HEK293 (cell line): ENCODE measurements around the gene CRIM1.

Source experiments
- CTCF ChIA-PET: fragments of 350-600 bp; formaldehyde crosslinking; extraction: SDS; loops from one replicate; lab custom pipeline; 2021; ENCODE audit warnings: antibody characterized with exemption; lab: Yijun Ruan, JAX
- POLR2A ChIA-PET: fragments of 300-600 bp; formaldehyde crosslinking; extraction: SDS; loops from one replicate; lab custom pipeline; 2020; ENCODE audit warnings: antibody characterized with exemption, inconsistent platforms; lab: Yijun Ruan, JAX
- H3K27ac ChIP-seq: fragments of 200-500 bp; sonication (Bioruptor generic); 2 replicates; pipeline ENCODE4 v1.5.1; 2014; ENCODE audit warnings: low read depth, low read length, control low read depth, inconsistent platforms; ENCODE audit errors: extremely low read depth
- H3K36me3 ChIP-seq, 2 experiments: fragments of 200-500 bp in 1 of 2; sonication (Bioruptor generic) in 1 of 2; 1 replicate in 1 of 2; 2 replicates in 1 of 2; pipeline ENCODE4 v1.5.1; 2014 to 2017; ENCODE audit warnings: inconsistent platforms in 2 of 2, low read length in 2 of 2; ENCODE audit not compliant: control insufficient read depth in 2 of 2, insufficient read depth in 1 of 2
- H3K4me1 ChIP-seq: fragments of 200-500 bp; sonication (Bioruptor generic); 2 replicates; pipeline ENCODE4 v1.5.1; 2014; ENCODE audit warnings: mild to moderate bottlenecking, low read length, inconsistent platforms; ENCODE audit not compliant: control insufficient read depth, insufficient read depth
- H3K4me3 ChIP-seq: 2 replicates; pipeline ENCODE4 v1.5.1; 2011; ENCODE audit warnings: low read depth, mild to moderate bottlenecking, control low read depth, low read length, moderate library complexity
- H3K9me3 ChIP-seq: fragments of 200-500 bp; sonication (Bioruptor generic); 2 replicates; pipeline ENCODE4 v1.5.1; 2014; ENCODE audit warnings: low read depth, low read length, inconsistent platforms; ENCODE audit not compliant: control insufficient read depth, insufficient read depth
- GLI2 ChIP-seq: fragments of 450-650 bp; formaldehyde crosslinking; IDR thresholded peaks from 2 replicates; pipeline ENCODE4; 2017; ENCODE audit warnings: missing biosample characterization, missing genetic modification characterization, low read depth, borderline replicate concordance
- OSR2 ChIP-seq: fragments of 450-650 bp; formaldehyde crosslinking; IDR thresholded peaks from 2 replicates; pipeline ENCODE4 v1.5.1; 2016; ENCODE audit warnings: missing biosample characterization, missing genetic modification characterization
- PRDM1 ChIP-seq: fragments of 450-650 bp; formaldehyde crosslinking; IDR thresholded peaks from 2 replicates; pipeline ENCODE4; 2016; ENCODE audit warnings: missing biosample characterization, missing genetic modification characterization
- SP7 ChIP-seq: fragments of 450-650 bp; formaldehyde crosslinking; IDR thresholded peaks from 2 replicates; pipeline ENCODE4 v1.5.1; 2016; ENCODE audit warnings: missing biosample characterization, missing genetic modification characterization
- ZNF10 ChIP-seq: fragments of 450-650 bp; formaldehyde crosslinking; IDR thresholded peaks from 2 replicates; pipeline ENCODE4 v1.5.1; 2017; ENCODE audit warnings: missing biosample characterization, missing genetic modification characterization
- ZNF112 ChIP-seq: fragments of 450-650 bp; formaldehyde crosslinking; IDR thresholded peaks from 2 replicates; pipeline ENCODE4 v1.5.0; 2017; ENCODE audit warnings: missing biosample characterization, missing genetic modification characterization
- ZNF114 ChIP-seq: fragments of 450-650 bp; formaldehyde crosslinking; IDR thresholded peaks from 2 replicates; pipeline ENCODE4 v1.5.0; 2017; ENCODE audit warnings: missing biosample characterization, missing genetic modification characterization
- ZNF138 ChIP-seq: fragments of 450-650 bp; formaldehyde crosslinking; IDR thresholded peaks from 2 replicates; pipeline ENCODE4 v1.5.1; 2016; ENCODE audit warnings: missing biosample characterization, missing genetic modification characterization, borderline replicate concordance
- ZNF146 ChIP-seq: fragments of 450-650 bp; formaldehyde crosslinking; IDR thresholded peaks from 2 replicates; pipeline ENCODE4 v1.5.1; 2016; ENCODE audit warnings: missing biosample characterization, missing genetic modification characterization
- ZNF157 ChIP-seq: fragments of 450-650 bp; formaldehyde crosslinking; IDR thresholded peaks from 2 replicates; pipeline ENCODE4 v1.5.1; 2016; ENCODE audit warnings: missing biosample characterization, missing genetic modification characterization
- ZNF292 ChIP-seq: fragments of 450-650 bp; formaldehyde crosslinking; IDR thresholded peaks from 2 replicates; pipeline ENCODE4 v1.5.1; 2016; ENCODE audit warnings: low read depth, missing biosample characterization, missing genetic modification characterization, borderline replicate concordance
- ZNF341 ChIP-seq: fragments of 450-650 bp; formaldehyde crosslinking; IDR thresholded peaks from 2 replicates; pipeline ENCODE4; 2016; ENCODE audit warnings: low read depth, missing biosample characterization, missing genetic modification characterization
- ZNF473 ChIP-seq: fragments of 450-650 bp; formaldehyde crosslinking; IDR thresholded peaks from 2 replicates; pipeline ENCODE4 v1.5.1; 2017; ENCODE audit warnings: missing biosample characterization, missing genetic modification characterization
- ZNF501 ChIP-seq: fragments of 450-650 bp; formaldehyde crosslinking; IDR thresholded peaks from 2 replicates; pipeline ENCODE4 v1.5.1; 2016; ENCODE audit warnings: missing biosample characterization, missing genetic modification characterization
- ZNF549 ChIP-seq: fragments of 450-650 bp; IDR thresholded peaks from 2 replicates; pipeline ENCODE4 v1.5.1; 2018; ENCODE audit warnings: missing biosample characterization, missing genetic modification characterization, mild to moderate bottlenecking, inconsistent platforms, moderate library complexity
- ZNF768 ChIP-seq: fragments of 450-650 bp; formaldehyde crosslinking; IDR thresholded peaks from 2 replicates; pipeline ENCODE4 v1.5.1; 2018; ENCODE audit warnings: missing biosample characterization, mild to moderate bottlenecking, missing genetic modification characterization
- TF ChIP-seq, protein P1 (sequence below): fragments of 450-650 bp; formaldehyde crosslinking; IDR thresholded peaks from 2 replicates; pipeline ENCODE4 v1.5.1; 2016; ENCODE audit warnings: missing biosample characterization, missing genetic modification characterization
- TF ChIP-seq, protein P2 (sequence below): fragments of 450-650 bp; formaldehyde crosslinking; IDR thresholded peaks from 2 replicates; pipeline ENCODE4 v1.5.1; 2016; ENCODE audit warnings: missing biosample characterization, missing genetic modification characterization
- TF ChIP-seq, protein P3 (sequence below): fragments of 450-650 bp; formaldehyde crosslinking; IDR thresholded peaks from 2 replicates; pipeline ENCODE4; 2016; ENCODE audit warnings: missing biosample characterization, missing genetic modification characterization
- TF ChIP-seq, protein P4 (sequence below): fragments of 450-650 bp; formaldehyde crosslinking; IDR thresholded peaks from 2 replicates; pipeline ENCODE4 v1.5.1; 2016; ENCODE audit warnings: missing biosample characterization, missing genetic modification characterization
- TF ChIP-seq, protein P5 (sequence below): fragments of 450-650 bp; formaldehyde crosslinking; IDR thresholded peaks from 2 replicates; pipeline ENCODE4 v1.5.1; 2016; ENCODE audit warnings: missing biosample characterization, missing genetic modification characterization, borderline replicate concordance

The CRIM1 gene

DNA sequence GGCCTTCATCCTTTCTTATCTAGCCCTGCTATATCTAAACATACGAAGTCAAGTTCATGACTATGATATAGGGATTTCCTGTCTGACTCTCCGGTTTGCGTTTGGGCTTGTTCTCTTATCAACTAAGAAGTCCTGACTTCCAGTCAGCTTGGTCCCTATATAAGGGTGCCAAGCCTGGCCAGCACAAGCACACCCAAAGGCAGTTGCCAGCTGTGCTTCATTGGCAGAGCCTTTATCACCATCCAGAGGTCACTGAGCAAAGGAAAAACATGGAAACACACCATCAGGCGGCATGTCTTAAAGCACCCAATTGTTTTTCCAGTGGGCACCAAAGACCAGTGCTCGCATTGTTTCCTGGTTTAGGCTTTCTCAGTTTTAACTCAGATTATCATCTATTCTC lies 169.7 kb downstream of the CRIM1 start:
- H3K27ac ChIP-seq, result no peak overlapping the region
- CTCF ChIA-PET, result interaction anchor here (0.5 kb wide), 1 partner anchor 378 kb away, joined by 3 read pairs; no protein-coding TSS in a partner anchor
- peaks cover 0 to 38% of the 10 kb centered on the region in 2 experiments; a peak in 1 of 3 replicates for H3K36me3 ChIP-seq

DNA sequence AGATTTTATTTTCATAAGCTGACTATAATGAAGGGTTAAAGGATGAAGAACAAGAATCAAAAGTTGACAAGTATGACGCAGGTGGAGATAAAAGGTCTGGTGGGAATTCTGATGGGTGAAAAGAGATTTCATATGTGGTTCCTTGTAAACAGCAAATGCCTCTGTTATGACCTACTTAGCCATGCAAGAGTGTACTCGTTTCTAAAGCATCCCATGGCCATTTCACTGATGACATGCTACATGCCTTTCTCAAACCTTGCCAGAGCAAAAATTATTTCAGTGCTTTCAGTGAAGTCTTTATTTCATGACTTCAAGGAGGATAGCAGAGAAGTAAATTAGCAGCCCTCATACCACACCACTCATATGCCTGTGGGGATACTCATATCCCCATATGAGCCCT lies 170.6 kb downstream of the CRIM1 start:
- no peaks in the 10 kb centered on the region for H3K4me1 ChIP-seq
- no peak overlapping the region for H3K27ac ChIP-seq
- CTCF ChIA-PET, result no interaction called here
- no peak for TF ChIP-seq ZNF768 (tag by site-specific recombination)
- no peak for TF ChIP-seq PRDM1 (tag by site-specific recombination)
- TF ChIP-seq ZNF10 (tag by site-specific recombination), result no peak
- TF ChIP-seq, protein P1, sequence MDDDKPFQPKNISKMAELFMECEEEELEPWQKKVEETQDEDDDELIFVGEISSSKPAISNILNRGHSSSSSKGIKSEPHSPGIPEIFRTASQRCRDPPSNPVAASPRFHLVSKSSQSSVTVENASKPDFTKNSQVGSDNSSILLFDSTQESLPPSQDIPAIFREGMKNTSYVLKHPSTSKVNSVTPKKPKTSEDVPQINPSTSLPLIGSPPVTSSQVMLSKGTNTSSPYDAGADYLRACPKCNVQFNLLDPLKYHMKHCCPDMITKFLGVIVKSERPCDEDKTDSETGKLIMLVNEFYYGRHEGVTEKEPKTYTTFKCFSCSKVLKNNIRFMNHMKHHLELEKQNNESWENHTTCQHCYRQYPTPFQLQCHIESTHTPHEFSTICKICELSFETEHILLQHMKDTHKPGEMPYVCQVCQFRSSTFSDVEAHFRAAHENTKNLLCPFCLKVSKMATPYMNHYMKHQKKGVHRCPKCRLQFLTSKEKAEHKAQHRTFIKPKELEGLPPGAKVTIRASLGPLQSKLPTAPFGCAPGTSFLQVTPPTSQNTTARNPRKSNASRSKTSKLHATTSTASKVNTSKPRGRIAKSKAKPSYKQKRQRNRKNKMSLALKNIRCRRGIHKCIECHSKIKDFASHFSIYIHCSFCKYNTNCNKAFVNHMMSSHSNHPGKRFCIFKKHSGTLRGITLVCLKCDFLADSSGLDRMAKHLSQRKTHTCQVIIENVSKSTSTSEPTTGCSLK, result no peak
- no peak for TF ChIP-seq ZNF292
- TF ChIP-seq SP7, result no peak
- no peak for TF ChIP-seq ZNF341 (tag by site-specific recombination)
- TF ChIP-seq, protein P2, sequence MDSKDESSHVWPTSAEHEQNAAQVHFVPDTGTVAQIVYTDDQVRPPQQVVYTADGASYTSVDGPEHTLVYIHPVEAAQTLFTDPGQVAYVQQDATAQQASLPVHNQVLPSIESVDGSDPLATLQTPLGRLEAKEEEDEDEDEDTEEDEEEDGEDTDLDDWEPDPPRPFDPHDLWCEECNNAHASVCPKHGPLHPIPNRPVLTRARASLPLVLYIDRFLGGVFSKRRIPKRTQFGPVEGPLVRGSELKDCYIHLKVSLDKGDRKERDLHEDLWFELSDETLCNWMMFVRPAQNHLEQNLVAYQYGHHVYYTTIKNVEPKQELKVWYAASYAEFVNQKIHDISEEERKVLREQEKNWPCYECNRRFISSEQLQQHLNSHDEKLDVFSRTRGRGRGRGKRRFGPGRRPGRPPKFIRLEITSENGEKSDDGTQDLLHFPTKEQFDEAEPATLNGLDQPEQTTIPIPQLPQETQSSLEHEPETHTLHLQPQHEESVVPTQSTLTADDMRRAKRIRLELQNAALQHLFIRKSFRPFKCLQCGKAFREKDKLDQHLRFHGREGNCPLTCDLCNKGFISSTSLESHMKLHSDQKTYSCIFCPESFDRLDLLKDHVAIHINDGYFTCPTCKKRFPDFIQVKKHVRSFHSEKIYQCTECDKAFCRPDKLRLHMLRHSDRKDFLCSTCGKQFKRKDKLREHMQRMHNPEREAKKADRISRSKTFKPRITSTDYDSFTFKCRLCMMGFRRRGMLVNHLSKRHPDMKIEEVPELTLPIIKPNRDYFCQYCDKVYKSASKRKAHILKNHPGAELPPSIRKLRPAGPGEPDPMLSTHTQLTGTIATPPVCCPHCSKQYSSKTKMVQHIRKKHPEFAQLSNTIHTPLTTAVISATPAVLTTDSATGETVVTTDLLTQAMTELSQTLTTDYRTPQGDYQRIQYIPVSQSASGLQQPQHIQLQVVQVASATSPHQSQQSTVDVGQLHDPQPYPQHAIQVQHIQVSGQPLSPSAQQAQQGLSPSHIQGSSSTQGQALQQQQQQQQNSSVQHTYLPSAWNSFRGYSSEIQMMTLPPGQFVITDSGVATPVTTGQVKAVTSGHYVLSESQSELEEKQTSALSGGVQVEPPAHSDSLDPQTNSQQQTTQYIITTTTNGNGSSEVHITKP (tag by site-specific recombination), result no peak
- TF ChIP-seq, protein P3, sequence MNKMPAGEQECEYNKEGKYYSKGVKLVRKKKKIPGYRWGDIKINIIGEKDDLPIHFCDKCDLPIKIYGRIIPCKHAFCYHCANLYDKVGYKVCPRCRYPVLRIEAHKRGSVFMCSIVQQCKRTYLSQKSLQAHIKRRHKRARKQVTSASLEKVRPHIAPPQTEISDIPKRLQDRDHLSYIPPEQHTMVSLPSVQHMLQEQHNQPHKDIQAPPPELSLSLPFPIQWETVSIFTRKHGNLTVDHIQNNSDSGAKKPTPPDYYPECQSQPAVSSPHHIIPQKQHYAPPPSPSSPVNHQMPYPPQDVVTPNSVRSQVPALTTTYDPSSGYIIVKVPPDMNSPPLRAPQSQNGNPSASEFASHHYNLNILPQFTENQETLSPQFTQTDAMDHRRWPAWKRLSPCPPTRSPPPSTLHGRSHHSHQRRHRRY (tag by site-specific recombination), result no peak
- TF ChIP-seq ZNF549 (tag by site-specific recombination), result no peak
- no peak for TF ChIP-seq ZNF114 (tag by site-specific recombination)
- TF ChIP-seq ZNF473 (tag by site-specific recombination), result no peak
- TF ChIP-seq, protein P4, sequence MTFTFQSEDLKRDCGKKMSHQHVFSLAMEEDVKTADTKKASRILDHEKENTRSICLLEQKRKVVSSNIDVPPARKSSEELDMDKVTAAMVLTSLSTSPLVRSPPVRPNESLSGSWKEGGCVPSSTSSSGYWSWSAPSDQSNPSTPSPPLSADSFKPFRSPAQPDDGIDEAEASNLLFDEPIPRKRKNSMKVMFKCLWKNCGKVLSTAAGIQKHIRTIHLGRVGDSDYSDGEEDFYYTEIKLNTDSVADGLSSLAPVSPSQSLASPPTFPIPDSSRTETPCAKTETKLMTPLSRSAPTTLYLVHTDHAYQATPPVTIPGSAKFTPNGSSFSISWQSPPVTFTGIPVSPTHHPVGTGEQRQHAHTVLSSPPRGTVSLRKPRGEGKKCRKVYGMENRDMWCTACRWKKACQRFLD, result no peak
- no peak for TF ChIP-seq ZNF138 (tag by site-specific recombination)
- TF ChIP-seq ZNF112 (tag by site-specific recombination), result no peak
- TF ChIP-seq ZNF501, result no peak
- TF ChIP-seq GLI2 (tag by site-specific recombination), result no peak
- no peak for TF ChIP-seq OSR2 (tag by site-specific recombination)
- peaks cover 0 to 28% of the 10 kb centered on the region in 2 experiments; a peak in 1 of 3 replicates for H3K36me3 ChIP-seq
- no peaks in the 10 kb centered on the region for H3K9me3 ChIP-seq
- POLR2A ChIA-PET, result no interaction called here
- H3K4me3 ChIP-seq, result no peak overlapping the region

More for the DNA sequence above, 169.7 kb downstream of the CRIM1 start:
- no peak overlapping the region for H3K4me3 ChIP-seq
- H3K9me3 ChIP-seq, result no peaks in the 10 kb centered on the region
- POLR2A ChIA-PET, result no interaction called here
- TF ChIP-seq ZNF157 (tag by site-specific recombination), result no peak
- TF ChIP-seq, protein P5, sequence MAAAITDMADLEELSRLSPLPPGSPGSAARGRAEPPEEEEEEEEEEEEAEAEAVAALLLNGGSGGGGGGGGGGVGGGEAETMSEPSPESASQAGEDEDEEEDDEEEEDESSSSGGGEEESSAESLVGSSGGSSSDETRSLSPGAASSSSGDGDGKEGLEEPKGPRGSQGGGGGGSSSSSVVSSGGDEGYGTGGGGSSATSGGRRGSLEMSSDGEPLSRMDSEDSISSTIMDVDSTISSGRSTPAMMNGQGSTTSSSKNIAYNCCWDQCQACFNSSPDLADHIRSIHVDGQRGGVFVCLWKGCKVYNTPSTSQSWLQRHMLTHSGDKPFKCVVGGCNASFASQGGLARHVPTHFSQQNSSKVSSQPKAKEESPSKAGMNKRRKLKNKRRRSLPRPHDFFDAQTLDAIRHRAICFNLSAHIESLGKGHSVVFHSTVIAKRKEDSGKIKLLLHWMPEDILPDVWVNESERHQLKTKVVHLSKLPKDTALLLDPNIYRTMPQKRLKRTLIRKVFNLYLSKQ (tag by site-specific recombination), result no peak
- no peak for TF ChIP-seq ZNF146 (tag by site-specific recombination)
- H3K4me1 ChIP-seq, result no peaks in the 10 kb centered on the region
